GM12873 (cell line): ENCODE data around the gene COX5B.

ENCODE experiments used
- TF ChIP-seq, protein P1 (sequence below): IDR thresholded peaks from 2 replicates; pipeline ENCODE4 v1.5.1; 2012; ENCODE audit warnings: low read depth, mild to moderate bottlenecking, moderate library complexity, low read length, control low read depth; ENCODE audit not compliant: insufficient read depth; ENCODE audit errors: missing control alignments

COX5B gene

DNA sequence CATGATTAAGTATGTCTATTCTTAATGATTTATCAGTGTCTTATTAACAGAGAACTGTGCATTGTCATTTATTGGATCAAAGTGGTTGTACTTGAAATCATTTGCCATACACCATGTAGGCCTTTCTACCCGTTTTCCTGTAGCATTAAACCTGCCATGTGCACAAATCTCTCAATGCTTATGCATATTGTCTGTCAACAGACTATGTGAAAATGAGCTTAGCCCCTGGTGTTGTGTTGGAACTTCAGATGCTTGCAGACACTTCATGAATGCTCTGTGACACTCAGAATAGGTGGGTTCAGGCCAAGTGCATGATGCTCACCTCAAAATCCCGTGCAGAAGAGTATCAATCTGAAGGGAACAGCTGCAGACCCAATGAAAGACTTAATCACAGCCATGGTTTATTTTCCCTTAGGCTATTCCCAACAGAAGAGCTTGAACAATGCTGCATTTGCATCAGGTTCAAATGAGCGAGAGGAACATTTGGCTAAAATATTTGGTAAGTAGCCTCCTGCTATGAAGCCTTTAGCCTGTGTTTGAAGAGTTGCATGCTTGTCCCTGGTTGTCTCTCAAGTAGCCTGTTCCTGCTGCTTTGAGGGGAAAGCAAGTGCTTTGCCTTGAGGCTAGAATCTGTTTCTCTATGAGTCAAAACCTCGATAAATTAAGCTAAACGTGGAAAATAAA, 29.7 kb downstream of the COX5B start:
- TF ChIP-seq, protein P1, sequence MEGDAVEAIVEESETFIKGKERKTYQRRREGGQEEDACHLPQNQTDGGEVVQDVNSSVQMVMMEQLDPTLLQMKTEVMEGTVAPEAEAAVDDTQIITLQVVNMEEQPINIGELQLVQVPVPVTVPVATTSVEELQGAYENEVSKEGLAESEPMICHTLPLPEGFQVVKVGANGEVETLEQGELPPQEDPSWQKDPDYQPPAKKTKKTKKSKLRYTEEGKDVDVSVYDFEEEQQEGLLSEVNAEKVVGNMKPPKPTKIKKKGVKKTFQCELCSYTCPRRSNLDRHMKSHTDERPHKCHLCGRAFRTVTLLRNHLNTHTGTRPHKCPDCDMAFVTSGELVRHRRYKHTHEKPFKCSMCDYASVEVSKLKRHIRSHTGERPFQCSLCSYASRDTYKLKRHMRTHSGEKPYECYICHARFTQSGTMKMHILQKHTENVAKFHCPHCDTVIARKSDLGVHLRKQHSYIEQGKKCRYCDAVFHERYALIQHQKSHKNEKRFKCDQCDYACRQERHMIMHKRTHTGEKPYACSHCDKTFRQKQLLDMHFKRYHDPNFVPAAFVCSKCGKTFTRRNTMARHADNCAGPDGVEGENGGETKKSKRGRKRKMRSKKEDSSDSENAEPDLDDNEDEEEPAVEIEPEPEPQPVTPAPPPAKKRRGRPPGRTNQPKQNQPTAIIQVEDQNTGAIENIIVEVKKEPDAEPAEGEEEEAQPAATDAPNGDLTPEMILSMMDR: no peak

- TF ChIP-seq, protein P1: no peak
Observed at GRCh38 chr2:97676620-97677019, 30.8 kb downstream of the COX5B start.

- TF ChIP-seq, protein P1: no peak
Observed at GRCh38 chr2:97677480-97677879, 31.6 kb downstream of the COX5B start.

- TF ChIP-seq, protein P1: no peak
Observed at GRCh38 chr2:97678298-97678697, 32.4 kb downstream of the COX5B start.

- TF ChIP-seq, protein P1: no peak
Observed at GRCh38 chr2:97688062-97688827, 42.4 kb downstream of the COX5B start.

DNA sequence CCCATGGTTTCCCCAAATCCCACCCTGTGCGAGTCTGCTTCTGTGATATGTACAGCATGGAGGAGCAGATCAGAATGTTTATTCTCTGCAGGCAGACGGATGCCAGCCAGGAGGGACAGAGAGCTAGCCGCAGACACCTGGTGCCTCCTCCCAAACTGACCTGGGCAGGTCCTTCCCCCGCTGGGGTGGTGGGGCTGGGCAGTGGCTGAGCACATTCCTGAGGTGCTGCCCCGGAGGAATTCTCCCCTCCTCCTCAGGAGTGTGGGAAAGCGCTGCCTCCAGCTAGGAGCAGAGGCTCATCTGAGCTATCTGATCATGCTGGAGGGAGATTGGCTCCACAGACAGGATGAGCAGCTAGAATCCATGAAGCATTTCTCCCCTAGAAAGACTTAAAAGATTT, 45.3 kb downstream of the COX5B start:
- TF ChIP-seq, protein P1: no peak

- TF ChIP-seq, protein P1: no peak
Observed at GRCh38 chr2:97693476-97693875, 47.6 kb downstream of the COX5B start.
